ENCODE results near the gene NKAIN2.
"Not testable (repeated sequence)": the region's sequence is repeated elsewhere in the genome, so short reads cannot be mapped to it uniquely, and the experiment has no call there.

NKAIN2 gene

DNA sequence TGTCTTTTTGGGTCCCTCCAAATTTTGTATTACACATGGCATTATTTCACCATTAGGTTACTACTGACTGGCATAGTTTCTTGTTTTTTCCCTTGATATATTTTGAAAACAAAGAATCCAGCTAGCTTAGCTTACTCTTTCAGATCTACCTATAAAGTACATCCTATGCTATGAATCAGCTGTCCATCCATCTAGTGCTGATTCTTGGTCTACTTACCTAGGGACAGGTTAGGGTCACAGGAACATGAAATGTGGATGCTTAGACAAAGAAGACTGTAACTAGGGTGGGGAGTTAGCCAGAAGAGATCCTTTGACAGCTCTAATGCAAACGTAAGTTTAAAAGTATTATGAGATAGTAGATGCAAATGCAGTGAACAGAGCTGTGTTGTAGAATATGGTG is 91.7 kb downstream of the NKAIN2 start:
- DNase-seq (ENCODE audit: low read depth): no peak

DNA sequence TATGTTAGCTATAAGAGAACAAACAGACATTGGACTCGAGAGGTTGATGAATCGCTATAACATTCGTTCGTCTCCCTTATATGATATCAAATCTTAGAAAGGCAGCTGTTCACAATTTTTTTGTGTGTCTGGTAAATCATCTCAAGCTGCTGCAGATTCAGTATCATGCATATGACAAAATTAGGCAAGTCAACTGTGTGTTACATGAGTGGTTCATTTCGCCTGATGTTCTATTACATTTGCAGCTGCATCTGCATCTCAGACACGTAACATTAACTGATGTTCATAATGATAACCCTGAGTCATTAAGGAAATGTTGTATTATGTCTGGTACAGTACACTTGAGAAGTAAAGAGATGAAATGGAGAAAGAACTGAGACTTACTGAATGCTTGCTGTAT is 92.1 kb downstream of the NKAIN2 start:
- DNase-seq (ENCODE audit: low read depth): no peak

DNA sequence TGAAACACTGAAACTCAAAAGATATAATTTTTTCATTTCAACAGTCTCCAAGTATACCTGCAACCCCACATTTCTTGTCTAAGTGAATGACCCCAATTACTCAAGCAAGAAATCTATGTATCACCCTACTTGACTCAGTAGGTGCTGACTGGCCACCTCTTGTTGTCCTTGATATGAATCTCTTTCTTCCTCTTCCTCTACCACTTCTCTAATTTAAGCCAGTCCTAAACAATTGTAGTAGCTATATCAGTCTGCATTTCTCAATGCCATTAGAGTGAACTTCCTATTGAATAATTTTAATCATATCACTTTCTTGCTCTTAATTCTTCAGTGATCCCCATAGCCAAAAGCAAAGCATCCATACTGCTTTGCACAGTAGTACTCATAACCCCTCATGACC is 93.2 kb downstream of the NKAIN2 start:
- no peak for DNase-seq (ENCODE audit: low read depth)

DNA sequence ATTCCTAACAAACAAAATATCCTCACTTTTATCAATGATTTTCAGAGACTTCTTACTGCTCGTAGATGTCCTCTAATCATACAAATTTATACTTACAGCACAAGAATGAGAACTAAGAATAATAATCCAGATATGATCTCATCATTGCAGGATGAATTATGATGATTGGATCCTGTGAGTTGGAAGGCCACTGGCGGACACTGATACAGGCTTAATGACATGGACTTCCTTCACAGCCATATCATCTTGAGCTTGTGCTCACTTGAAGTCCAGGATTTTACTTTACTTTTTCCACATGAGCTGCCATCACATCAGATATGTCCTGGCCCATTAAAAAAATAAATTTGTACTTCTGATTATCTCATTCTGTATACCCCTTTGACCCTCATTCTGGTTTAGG is 94.3 kb downstream of the NKAIN2 start:
- no peak for DNase-seq (ENCODE audit: low read depth)

DNA sequence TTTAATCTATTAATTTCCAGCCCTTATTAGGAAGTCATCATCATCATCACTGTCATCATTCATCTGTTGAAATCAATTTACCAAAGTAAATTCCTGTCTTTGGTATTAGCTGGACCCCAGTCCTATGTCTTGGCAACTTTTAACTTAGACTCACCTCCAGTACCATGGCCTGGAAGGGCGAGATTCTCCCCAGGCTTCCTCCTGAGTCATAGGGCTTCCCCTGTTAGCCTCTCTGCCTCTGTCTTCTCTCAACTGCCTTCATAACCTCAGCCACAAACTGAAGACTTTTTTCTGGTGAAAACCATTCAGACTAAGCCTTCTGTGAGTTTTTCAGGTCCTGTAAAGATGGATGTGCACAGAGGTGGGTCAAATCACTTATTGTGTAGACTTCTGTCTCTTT is 95.0 kb downstream of the NKAIN2 start:
- DNase-seq (ENCODE audit: low read depth): no peak

DNA sequence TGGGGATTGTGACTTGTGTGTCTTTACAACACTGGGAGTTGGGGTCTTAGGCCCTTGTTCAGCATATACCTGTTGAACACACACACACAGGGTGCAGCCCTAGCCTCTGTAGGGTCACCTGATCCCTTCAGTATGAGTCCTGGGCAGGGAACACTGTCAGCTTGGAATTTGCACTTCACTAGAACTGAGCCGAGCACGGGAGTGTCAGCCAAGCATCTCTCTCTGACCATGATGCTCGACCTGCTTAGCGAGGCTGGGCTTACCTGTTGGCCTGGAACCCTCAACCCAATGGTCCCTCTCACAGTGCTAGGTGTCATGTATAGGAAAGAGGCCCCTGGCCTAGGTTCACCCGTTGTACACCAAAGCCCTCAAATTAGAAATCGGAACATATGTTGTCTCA is 96.1 kb downstream of the NKAIN2 start:
- DNase-seq (ENCODE audit: low read depth): no peak

DNA sequence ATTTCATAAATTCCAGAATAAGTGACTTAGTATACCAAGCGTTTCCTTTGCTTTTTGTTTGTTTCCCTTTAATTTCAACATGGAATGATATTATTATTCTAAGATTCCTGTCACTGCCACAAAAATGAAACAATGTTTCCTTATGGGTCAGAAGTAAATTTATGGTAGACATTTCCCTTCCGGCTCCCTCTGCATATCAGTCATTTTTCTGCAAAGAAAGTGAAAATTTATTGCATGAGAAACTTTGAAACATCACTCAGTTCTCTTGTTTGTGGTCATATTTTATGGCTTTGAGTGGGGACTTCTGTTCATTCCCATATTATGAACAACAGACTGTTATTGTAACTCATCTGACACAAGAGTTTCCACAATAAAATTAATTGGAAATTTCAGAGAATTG is 97.8 kb downstream of the NKAIN2 start:
- DNase-seq (ENCODE audit: low read depth): no peak

DNA sequence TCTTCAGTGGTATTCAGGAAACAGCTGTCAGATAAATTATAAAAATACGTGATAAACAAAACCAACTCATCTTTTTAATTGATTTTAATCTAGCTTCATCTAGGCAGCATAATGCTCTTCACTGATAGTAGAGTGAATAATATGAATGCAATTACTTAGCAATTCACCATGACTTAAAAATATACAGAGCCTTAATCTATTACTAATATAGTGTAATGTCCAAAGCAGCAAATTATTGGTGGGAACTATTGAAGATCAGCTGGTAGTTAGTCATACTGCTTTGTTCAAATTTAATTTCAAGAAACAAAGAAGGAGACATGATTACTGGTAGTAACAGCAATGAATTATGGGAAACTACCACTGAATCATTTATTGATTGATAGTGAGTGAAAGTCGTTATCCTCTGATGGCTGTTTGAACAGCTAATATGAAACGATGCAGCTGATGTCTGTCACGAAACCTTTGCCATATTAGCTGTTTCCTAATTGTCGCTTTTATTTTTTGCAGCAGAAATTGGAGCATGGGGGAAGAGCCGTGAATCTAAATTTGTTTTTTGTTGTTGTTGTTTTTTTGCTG is 99.2 kb downstream of the NKAIN2 start:
- DNase-seq (ENCODE audit: low read depth): no peak

DNA sequence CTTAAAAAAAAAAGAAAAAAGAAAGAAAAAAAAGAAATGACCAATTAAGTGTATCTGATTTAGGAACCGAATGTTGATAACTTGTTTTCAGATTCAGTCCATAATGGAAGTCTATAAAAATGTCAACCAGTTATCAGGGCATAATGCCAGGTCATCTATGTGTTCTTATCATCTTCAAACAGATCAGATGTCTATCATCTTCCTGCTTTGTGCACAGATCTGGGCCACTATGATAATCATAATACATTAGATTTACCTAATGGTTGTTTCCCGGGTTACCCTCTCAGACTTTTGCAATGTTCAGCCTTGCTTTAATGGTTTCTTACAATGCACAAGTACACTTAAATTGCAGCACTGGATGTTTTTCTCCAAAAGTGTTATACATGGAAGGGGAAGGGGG is 100.6 kb downstream of the NKAIN2 start:
- DNase-seq (ENCODE audit: low read depth): no peak

DNA sequence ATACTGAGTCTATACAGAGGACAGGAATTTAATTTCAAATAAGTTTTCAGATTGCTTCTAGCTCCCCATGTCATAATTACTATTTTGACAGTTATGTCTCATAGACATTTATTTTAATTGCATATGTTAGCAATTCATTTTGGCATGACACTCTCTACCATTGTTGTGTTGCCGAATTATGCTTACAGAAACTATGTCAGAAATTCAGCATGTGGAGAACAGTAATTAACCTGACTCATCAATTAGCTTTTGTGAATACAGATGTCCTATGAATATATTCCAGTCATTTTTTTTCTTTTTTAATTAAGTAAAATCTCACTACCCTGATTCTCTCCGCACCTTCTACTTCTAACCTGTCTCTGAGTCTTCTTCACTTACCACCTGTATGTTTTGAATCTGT is 105.1 kb downstream of the NKAIN2 start:
- DNase-seq (ENCODE audit: low read depth): no peak

DNA sequence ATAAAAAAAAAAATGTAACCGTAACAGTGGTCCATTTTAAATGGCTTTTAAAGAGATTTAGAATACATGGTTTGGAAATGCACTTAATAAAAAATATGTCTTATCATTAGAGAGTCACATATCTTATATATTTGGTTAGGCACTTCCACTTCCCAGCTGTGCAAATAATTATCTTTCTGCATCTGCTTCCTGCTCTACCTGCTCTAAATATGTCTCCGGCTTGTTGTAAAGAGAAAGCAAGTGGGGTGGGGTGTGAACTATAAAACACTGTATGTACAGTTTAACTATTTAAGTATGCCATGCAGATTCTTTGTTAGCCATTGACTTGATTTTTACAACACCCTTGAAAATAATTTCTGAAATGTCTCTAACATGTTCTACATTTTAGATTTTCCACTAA is 106.3 kb downstream of the NKAIN2 start:
- no peak for DNase-seq (ENCODE audit: low read depth)

DNA sequence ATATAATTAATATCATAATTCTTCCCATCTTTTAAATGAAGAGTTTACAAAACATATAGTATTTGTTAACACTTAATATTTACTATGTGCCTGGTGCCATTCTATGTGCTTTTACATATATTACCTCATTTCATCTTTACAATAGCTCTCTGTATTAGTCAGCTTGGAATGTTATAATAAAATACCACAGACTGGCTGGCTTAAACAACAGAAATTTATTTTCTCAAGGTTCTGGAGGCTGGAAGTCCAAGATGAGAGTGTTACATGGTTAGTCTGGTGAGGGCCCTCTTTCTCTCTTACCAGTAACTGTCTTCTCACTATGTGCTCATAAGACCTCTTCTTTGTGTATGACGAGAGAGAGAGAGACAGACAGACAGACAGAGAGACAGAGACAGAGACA is 110.2 kb downstream of the NKAIN2 start:
- DNase-seq (ENCODE audit: low read depth): no peak

DNA sequence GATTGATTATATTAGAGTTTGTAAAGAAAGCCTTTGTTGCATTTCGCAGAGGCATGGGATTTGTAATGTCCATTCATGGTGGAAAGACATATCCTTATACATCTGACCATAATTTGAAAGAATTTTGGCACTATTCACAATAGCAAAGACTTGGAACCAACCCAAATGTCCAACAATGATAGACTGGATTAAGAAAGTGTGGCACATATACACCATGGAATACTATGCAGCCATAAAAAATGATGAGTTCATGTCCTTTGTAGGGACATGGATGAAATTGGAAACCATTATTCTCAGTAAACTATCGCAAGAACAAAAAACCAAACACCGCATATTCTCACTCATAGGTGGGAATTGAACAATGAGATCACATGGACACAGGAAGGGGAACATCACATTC is 119.7 kb downstream of the NKAIN2 start:
- DNase-seq (ENCODE audit: low read depth): not testable (repeated sequence)

DNA sequence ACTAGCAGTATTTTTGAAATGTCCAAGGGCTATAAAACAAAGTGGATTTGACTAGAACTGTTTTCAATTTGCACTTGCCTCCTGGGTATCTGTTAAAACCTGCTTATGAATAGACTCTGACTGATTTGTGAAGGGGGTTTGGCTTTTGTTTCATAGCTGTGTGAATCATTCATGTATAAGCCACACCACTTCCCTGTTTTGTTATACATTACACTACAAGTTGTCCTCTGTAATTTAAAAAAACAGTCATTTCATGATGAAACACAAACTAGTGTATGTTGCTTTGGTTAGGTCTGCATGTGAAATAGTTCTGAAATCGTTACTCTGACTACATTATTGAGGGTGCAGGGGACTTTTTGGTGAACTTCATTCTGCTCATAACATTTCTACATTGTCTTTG is 121.7 kb downstream of the NKAIN2 start:
- DNase-seq (ENCODE audit: low read depth): no peak

DNA sequence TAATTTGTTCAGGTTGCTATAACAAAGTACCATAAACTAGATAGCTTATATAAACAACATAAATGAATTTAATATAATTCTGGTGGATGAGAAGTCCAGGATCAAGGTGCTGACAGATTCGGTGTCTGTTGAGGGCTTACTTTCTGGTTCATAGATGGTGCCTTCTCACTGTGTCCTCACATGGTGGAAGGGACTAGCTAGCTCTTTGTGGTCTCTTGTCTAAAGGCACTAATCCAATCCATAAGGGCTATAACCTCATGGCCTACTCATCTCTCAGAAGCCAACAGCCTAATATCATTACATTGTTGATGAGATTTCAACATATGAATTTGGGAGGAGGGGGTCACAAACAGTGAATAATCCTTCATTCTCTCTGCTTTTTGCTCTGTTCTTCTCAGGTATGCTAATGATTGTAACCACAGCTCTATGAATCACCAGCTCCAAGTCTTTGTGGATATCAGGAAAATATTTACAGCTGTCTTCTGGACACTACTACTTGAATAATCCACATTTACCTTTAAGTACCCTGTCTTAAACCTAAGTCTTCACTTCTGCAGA is 122.3 kb downstream of the NKAIN2 start:
- DNase-seq (ENCODE audit: low read depth): no peak

DNA sequence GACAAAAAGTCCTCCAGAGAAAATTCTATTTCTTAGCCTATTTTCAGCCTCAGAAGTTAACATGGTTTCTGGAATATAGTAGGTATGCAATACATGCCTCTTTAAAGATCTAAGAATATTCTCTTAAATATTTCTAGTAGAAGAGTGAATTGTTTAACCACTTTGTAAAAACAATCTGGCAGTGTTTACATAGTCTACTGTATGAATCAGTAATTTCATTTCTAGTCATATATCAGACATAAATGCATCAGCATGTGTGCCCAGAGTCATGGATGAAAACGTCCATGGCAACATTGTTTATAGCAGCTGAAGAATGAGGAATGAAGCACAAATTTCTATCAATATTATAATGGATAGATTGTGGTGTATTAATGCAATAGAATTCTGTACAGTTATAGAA is 124.9 kb downstream of the NKAIN2 start:
- DNase-seq (ENCODE audit: low read depth): no peak

DNA sequence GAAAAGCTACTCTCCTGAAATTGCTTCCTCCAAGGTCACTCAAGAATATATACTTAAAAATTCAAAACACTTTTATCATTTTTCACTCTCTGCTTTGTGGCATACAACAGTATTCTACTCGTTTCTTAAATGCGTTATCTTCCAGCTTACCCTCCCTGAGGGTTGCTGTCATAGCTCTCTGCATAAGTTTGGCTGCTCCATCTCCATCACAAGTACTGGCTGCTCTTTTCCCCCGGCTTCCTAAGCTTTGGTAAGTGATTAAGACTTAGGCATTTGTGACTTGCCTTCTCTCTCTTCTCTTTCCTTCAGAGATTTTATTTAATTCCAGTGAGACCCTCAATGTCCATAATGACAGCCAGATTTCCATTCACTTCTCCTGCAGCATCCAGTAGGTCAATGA is 128.3 kb downstream of the NKAIN2 start:
- DNase-seq (ENCODE audit: low read depth): no peak

DNA sequence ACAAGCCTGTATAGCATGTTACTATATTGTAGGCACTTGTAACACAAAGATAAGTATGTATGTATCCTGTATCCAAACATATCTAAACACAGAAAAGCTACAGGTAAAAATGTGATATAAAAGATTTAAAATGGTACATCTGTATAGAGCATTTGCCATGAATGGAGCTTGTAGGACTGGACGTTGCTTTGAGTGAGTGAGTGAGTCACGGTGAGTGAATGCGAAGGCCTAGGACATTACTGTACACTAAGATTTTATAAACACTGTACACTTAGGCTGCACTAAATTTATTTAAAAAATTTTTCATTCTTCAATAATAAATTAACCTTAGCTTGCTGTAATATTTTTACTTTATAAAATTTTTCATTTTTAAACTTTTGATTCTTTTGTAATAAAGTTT is 136.9 kb downstream of the NKAIN2 start:
- DNase-seq (ENCODE audit: low read depth): no peak

DNA sequence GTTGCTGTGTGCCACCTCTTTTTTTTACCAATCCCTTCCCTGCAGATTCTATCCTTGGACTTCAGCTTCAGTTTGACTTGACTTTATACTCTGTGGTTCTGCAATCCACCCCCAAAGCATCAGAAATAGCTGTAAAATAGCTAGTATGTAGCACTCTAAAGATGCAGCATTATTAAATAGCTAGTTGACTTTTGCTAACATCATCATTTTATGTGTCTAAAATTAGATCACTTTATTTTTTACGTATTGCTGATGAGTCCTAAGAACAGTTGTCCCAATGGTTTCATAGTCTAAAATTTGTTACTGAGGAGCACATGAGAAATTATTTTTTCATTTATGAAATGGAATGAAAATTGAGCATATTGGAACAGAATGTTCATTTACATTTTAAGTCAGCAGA is 138.2 kb downstream of the NKAIN2 start:
- DNase-seq (ENCODE audit: low read depth): no peak

DNA sequence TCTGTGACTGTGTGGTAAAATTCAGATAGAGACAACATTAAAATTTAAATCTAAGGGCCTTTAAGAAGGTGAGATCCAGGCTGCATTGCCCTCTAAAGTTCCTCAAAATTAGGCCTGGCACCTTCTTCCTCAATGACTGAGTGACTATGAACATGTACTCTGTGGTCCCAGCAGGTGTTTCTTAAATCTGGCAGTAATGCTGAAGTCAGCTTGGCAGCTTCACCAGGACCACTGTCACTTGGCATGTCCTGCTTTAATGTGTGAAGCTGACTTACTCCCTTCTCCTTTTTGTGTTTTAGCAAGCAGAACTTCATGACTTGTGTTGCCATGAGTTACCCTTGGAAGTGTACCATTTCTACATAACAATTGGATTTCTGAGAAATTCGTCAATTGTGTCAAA is 141.7 kb downstream of the NKAIN2 start:
- DNase-seq (ENCODE audit: low read depth): no peak

DNA sequence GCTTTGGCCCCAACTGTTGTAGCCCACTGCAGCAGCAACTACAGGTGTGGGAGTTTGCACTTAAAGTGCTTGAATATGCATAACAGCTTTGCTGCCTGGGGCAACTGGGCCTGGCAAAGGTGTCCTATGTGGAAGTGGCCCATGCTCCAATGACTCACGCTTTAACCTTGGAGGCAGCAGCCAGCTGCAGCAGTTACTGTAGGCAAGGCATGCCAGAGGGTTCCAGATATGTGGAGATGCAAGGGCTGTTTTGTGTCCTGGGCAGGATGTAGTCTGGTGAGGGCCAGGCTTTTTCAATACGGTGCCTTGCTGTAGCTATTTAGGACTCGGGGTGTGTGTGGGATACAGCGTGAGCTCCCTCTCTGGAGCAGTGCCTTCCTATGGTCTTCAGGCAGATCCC is 150.3 kb downstream of the NKAIN2 start:
- DNase-seq (ENCODE audit: low read depth): no peak

DNA sequence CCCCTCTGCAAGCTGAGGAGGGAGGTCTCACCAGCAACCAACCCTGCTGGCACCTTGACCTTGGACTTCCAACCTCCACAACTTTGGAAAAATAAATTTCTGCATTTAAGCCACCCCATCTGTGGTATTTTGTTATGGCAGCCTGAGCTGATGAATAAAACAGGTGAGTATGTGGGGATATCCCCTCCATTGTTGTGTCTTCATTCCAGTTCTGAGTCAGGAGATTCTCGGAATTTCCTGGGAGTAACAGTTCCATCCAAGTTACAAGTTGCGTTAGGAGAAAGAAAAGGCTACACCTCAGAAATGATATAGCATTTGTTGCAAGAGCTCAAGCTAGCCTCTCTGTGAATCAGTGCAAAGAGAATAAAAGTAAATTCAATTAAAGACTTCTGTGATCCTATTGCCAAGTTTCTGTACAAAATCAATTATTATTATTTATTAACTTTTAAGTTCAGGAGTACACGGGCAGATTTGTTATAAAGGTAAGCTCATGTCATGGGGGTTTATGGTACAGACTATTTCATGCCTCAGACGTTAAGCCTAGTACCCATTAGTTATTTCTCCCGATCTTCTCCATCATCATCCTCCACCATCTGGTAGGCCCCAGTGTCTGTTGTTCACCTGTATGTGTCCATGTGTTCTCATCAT is 153.0 kb downstream of the NKAIN2 start:
- no peak for DNase-seq (ENCODE audit: low read depth)

DNA sequence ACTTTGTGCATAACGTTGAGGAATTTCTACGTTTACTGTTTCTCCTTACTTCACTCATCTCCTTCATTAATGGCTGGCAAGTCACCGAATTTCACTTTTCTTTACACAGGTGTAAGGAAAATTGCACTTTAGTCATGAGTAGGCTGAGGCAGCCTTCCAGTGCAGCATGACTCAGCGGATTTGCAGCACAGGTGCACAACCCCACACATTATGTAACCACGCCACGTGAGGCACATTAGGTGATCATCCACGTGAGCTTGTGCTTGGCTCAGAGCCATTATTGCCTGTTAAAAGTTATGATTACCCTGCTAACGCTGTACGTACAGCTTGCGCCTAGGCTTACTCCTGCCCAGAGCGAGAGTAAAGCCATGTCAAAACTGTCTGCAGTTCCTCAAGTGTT is 158.8 kb downstream of the NKAIN2 start:
- DNase-seq (ENCODE audit: low read depth): no peak

DNA sequence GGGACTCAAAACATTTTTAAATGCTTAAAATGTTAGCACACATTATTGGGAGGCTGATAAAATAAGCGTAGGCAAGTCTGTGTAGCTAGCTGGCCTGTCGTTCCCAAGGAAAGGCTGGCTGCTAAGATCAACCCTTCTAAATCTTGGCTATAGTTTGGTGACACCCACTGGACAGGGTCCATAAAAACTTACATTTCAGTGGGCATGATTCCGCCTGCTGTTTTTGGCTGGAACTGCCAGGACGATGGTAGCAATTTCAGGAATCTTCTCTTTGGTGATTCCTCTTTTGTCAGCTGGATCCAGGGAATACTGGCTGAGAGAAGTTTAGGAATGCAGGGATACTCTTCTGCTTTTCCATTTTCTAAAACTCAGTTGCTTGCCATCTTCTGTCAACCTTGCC is 162.2 kb downstream of the NKAIN2 start:
- DNase-seq (ENCODE audit: low read depth): no peak

Data from fibroblast of the conjunctiva (primary cell).